Common myeloid progenitor, CD34-positive (primary cell): ENCODE data around the gene STX16.
A peak's percentile ranks its signal among the peaks of the same experiment; 100 is the strongest.

Source experiments
- CTCF ChIA-PET: fragments of 350-600 bp; sonication (Branson Sonifier 250); formaldehyde crosslinking; loops from one replicate; lab custom pipeline; 2021; ENCODE audit warnings: antibody characterized with exemption; lab: Charles Lee
- POLR2A ChIA-PET: fragments of 350-600 bp; sonication (Branson Sonifier 250); formaldehyde crosslinking; loops from one replicate; lab custom pipeline; 2021; ENCODE audit warnings: antibody characterized with exemption; lab: Charles Lee
- DNase-seq, 3 donors: peaks; one replicate each; pipeline versions ENCODE4 v3.0.0 to v3.0.0-alpha.2; 2013
- H3K27ac ChIP-seq, 2 experiments: 1 replicate in 1 of 2; 2 replicates in 1 of 2; pipeline ENCODE4 v1.7.0; 2013; ENCODE audit warnings: inconsistent platforms in 2 of 2, low read length in 2 of 2, mild to moderate bottlenecking in 2 of 2, low read depth in 1 of 2, moderate library complexity in 1 of 2; ENCODE audit not compliant: severe bottlenecking in 2 of 2, insufficient read depth in 1 of 2, poor library complexity in 1 of 2
- H3K27me3 ChIP-seq, 5 experiments: replicated peaks in 2 of 5; 1 replicate in 3 of 5; 2 replicates in 2 of 5; pipeline versions ENCODE4 v1.6.1 to v1.7.0; 2013; ENCODE audit warnings: low read length in 4 of 5, mild to moderate bottlenecking in 2 of 5, moderate library complexity in 2 of 5, inconsistent platforms in 1 of 5; ENCODE audit not compliant: insufficient read depth in 5 of 5, control insufficient read depth in 4 of 5
- H3K36me3 ChIP-seq, 4 experiments: 1 replicate in 2 of 4; 2 replicates in 2 of 4; pipeline versions ENCODE4 v1.6.1 to v1.7.0; 2013; ENCODE audit warnings: low read length in 3 of 4, control low read depth in 1 of 4, mild to moderate bottlenecking in 1 of 4; ENCODE audit not compliant: control insufficient read depth in 4 of 4, insufficient read depth in 4 of 4
- H3K4me1 ChIP-seq, 4 experiments: 1 replicate in 3 of 4; 2 replicates in 1 of 4; pipeline versions ENCODE4 v1.6.1 to v1.7.1; 2013; ENCODE audit warnings: low read length in 3 of 4, mild to moderate bottlenecking in 3 of 4, control low read depth in 1 of 4, inconsistent platforms in 1 of 4, moderate library complexity in 1 of 4; ENCODE audit not compliant: control insufficient read depth in 4 of 4, insufficient read depth in 4 of 4; ENCODE audit errors: control extremely low read depth in 1 of 4
- H3K4me3 ChIP-seq, 7 experiments: 1 replicate in 4 of 7; 2 replicates in 3 of 7; pipeline versions ENCODE4 v1.5.1 to v1.7.0; 2013; ENCODE audit warnings: mild to moderate bottlenecking in 7 of 7, low read length in 6 of 7, moderate library complexity in 6 of 7, inconsistent platforms in 2 of 7, low read depth in 2 of 7, control low read depth in 1 of 7; ENCODE audit not compliant: insufficient read depth in 4 of 7, control insufficient read depth in 1 of 7; ENCODE audit errors: extremely low read depth in 1 of 7
- H3K9me3 ChIP-seq, 5 experiments: 1 replicate in 4 of 5; 2 replicates in 1 of 5; pipeline versions ENCODE4 v1.6.1 to v1.7.1; 2013; ENCODE audit warnings: low read length in 4 of 5, mild to moderate bottlenecking in 2 of 5, inconsistent platforms in 1 of 5, low read depth in 1 of 5, moderate library complexity in 1 of 5; ENCODE audit not compliant: control insufficient read depth in 4 of 5, insufficient read depth in 2 of 5; ENCODE audit errors: control extremely low read depth in 1 of 5
- WGBS: methylation state at CpG from one replicate; pipeline ENCODE4 v1.1.5; 2013; ENCODE audit not compliant: insufficient coverage; 5-methylcytosine and 5-hydroxymethylcytosine counted together

The STX16 gene

DNA sequence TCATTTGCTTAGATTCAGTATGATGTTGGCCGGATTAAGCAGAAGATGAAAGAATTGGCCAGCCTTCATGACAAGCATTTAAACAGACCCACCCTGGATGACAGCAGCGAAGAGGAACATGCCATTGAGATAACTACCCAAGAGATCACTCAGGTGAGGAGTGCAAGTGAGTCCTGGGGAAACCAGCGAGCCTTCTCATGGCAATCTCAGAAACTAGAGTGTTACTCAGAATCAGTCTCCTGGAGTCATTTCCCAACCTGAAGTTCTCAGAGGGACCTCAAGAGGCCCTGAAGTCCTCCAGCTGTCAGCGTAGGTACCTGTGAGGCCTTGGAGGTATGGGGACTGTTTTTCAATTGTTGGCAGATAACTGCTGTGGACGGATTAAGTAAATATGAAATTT lies 16.9 kb downstream of the STX16 start:
- Histone ChIP-seq H3K27me3 (no peaks in the 10 kb centered on the region), H3K36me3 (peaks cover 18 to 57% (median 32%) of the 10 kb centered on the region in 4 experiments), H3K4me3 (no peak overlapping the region), H3K27ac (no peak overlapping the region), H3K4me1 (no peaks in the 10 kb centered on the region), H3K9me3 (no peaks in the 10 kb centered on the region)
- ChIA-PET POLR2A (no interaction called here), CTCF (interaction anchor here (1.6 kb wide), 1 partner anchor 15 kb away, joined by 4 read pairs; no protein-coding TSS in a partner anchor)
- WGBS: 100% methylated on average over 2 of the region's 5 CpGs
- DNase-seq: no peak

DNA sequence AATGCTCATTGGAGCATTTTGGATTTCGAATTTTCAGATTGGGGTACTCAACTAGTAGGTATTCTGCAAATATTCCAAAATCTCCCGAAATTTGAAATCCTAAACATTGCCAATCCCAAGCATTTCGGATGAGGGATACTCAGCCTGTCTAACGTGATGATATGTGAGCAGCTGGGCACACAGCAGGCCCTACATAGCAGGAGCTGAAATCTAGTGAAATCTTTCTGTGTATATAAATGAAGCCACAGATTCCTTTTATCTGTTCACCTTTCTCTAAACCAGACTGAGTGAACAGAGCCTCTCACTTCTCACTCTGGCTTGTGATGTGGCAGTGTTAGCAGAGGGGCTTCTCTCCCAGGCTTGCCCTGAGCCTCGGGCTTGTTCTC lies 17.8 kb downstream of the STX16 start:
- WGBS: 96% methylated on average over 4 of the region's 5 CpGs
- ChIA-PET POLR2A (no interaction called here), CTCF (interaction anchor here (1.0 to 1.4 kb wide), 2 partner anchors 10 to 23 kb away, joined by 4 read pairs; no protein-coding TSS in a partner anchor)
- H3K36me3 ChIP-seq: peaks cover 18 to 59% (median 36%) of the 10 kb centered on the region in 4 experiments
- no peak overlapping the region for H3K4me3 ChIP-seq
- DNase-seq: no peak
- H3K27me3 ChIP-seq: no peaks in the 10 kb centered on the region
- no peaks in the 10 kb centered on the region for H3K9me3 ChIP-seq
- H3K4me1 ChIP-seq: no peaks in the 10 kb centered on the region
- no peak overlapping the region for H3K27ac ChIP-seq

DNA sequence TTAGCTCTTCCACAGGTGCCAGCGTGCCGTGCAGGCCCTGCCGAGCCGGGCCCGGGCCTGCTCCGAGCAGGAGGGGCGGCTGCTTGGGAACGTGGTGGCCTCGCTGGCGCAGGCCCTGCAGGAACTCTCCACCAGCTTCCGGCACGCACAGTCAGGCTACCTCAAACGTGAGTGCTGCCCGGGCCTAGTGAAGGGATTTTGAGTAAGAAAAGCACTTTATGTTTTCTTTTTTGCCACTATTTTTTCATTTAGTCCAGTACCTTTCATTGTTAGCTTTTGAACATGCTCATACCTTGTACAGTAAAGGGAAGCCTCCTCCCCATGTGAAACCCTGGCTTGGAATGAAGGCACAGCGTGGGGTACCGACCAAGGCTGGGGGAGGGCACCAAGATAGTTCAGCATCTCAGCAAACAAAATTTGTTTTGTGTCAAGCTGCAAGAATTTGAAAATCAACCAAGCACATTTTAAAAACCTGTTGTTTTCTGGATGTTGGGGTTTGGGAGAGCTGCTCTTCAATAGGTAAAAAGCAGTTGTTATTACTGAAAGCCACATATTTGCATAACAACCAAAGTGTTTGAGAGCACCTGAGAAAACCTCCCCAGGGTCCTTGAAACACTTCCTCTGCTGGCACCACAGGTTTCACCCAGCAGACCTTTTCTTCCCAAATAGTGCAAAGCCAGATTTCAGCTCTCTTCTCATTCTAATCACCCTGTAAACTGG lies 18.4 kb downstream of the STX16 start:
- Histone ChIP-seq H3K36me3 (peaks cover 18 to 61% (median 39%) of the 10 kb centered on the region in 4 experiments), H3K27me3 (no peaks in the 10 kb centered on the region), H3K4me1 (no peaks in the 10 kb centered on the region), H3K27ac (no peak overlapping the region), H3K9me3 (no peaks in the 10 kb centered on the region), H3K4me3 (no peak overlapping the region)
- CTCF ChIA-PET: interaction anchor here (1.0 to 1.4 kb wide), 2 partner anchors 10 to 22 kb away, joined by 4 read pairs; no protein-coding TSS in a partner anchor
- 96% methylated on average over 12 of the region's 16 CpGs for WGBS
- DNase-seq: no peak
- POLR2A ChIA-PET: no interaction called here

DNA sequence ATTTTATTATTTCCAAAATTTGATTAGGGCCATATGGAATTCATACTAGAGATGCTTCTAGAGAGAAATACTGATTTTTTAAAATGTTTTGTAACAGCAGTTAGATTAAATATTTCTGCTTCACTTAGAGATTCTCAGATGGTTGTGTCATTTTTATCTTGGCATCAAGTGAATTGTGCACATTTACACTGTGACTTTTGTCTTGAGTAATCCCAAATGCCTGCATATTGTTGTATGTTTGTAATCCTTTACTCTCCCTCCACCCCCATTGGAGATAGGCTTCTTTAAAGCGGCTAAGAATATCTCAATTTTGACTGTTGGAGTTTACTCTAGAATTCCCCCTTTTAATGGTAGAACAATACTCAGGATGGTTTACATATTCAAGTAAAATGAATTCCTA lies 19.0 kb downstream of the STX16 start:
- WGBS: 83% methylated on average over 1 of the region's 1 CpG
- peaks cover 18 to 63% (median 42%) of the 10 kb centered on the region in 4 experiments for H3K36me3 ChIP-seq
- DNase-seq: no peak
- H3K4me1 ChIP-seq: no peaks in the 10 kb centered on the region
- CTCF ChIA-PET: interaction anchor here (0.6 to 1.4 kb wide), 3 partner anchors 9 to 21 kb away, joined by 3 to 4 read pairs (median 4); no protein-coding TSS in a partner anchor
- H3K27me3 ChIP-seq: no peaks in the 10 kb centered on the region
- H3K4me3 ChIP-seq: no peak overlapping the region
- H3K27ac ChIP-seq: no peak overlapping the region
- POLR2A ChIA-PET: no interaction called here
- H3K9me3 ChIP-seq: no peaks in the 10 kb centered on the region

DNA sequence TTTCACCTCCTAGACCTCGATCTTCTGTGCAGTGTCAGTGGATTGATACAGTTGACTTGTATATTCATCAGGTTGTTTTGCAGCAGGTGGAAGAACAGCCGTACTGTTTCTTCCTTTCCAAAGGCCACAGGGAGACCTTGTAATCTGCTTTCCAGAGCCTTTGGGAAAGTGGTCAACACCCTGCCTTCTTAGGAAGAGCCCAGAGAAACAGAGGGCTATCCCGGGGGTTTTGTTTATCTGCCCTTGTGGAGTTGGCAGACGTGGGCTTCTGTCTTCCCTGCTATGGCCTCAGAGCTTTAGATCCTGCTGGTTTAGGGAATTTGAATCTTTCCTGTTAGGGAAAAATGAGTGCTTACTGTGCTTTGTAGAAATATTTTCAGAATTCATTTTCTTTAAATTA lies 19.6 kb downstream of the STX16 start:
- ChIA-PET POLR2A (no interaction called here), CTCF (interaction anchor here (0.6 kb wide), 1 partner anchor 10 kb away, joined by 3 read pairs; no protein-coding TSS in a partner anchor)
- H3K9me3 ChIP-seq: no peaks in the 10 kb centered on the region
- no peak overlapping the region for H3K4me3 ChIP-seq
- no peaks in the 10 kb centered on the region for H3K27me3 ChIP-seq
- H3K36me3 ChIP-seq: peaks cover 16 to 67% (median 46%) of the 10 kb centered on the region in 4 experiments
- DNase-seq: no peak
- H3K4me1 ChIP-seq: no peaks in the 10 kb centered on the region
- WGBS: 95% methylated on average over 3 of the region's 4 CpGs
- peak overlapping the region in 1 of 2 experiments; percentile 18 for H3K27ac ChIP-seq

DNA sequence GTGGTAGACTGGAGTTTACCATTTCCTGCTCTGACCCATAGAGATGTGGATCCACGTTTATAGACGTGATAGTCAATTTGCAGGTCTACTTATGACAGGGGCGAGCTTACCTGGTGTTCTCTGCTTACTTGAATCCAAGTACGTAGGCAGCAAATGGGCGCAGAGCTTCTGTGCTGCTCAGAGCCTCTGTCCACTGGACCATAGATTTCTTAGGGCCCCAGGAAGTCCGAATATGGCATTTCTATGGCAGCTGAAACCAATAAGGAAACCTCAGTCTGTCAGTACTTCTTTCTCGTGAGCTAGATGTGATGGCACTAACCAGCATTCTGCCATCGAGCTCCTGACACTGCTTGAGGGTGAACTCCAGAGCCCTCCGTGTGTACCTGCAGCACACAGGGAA lies 22.0 kb downstream of the STX16 start:
- CTCF ChIA-PET: interaction anchor here (0.6 kb wide), 1 partner anchor 110 kb away, joined by 3 read pairs; no protein-coding TSS in a partner anchor
- peaks cover 22 to 80% (median 56%) of the 10 kb centered on the region in 4 experiments for H3K36me3 ChIP-seq
- WGBS: 96% methylated on average over 9 of the region's 9 CpGs

DNA sequence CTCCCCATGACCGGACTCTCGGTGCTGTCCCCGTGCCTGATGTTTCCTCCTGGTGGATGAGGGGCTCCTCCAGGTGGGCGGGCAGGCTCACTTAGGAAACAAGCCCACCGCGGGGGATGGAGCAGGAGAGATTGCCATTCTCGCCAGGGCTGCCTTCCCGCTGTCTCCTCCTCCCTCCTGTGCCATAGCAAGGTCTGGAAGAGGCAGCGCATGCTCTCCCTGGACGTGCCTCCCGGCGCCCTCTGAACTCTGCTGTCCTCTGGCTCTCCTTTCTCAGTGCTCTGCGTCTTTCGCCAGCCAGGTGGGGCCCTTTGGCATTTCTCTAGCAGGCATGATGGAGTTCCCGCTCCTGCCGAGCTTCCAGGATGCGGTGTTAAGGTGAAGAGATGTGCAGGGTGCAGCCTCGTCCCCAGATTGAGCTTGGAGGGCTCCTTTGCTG lies 24.1 kb downstream of the STX16 start:
- DNase-seq: no peak
- ChIA-PET CTCF (no interaction called here), POLR2A (no interaction called here)
- Histone ChIP-seq H3K27ac (no peak overlapping the region), H3K36me3 (peaks cover 19 to 79% (median 57%) of the 10 kb centered on the region in 4 experiments), H3K4me3 (no peak overlapping the region), H3K4me1 (no peaks in the 10 kb centered on the region), H3K27me3 (no peaks in the 10 kb centered on the region), H3K9me3 (no peaks in the 10 kb centered on the region)
- 99% methylated on average over 16 of the region's 18 CpGs for WGBS

More for the DNA sequence above, 22.0 kb downstream of the STX16 start:
- Histone ChIP-seq H3K4me1 (no peaks in the 10 kb centered on the region), H3K27ac (no peak overlapping the region), H3K27me3 (no peaks in the 10 kb centered on the region), H3K4me3 (no peak overlapping the region), H3K9me3 (no peaks in the 10 kb centered on the region)
- DNase-seq: no peak
- POLR2A ChIA-PET: no interaction called here
